ENCODE data around the gene TSHZ1.

The TSHZ1 gene

GRCh38 chr18:75249672-75250470, 39.3 kb downstream of the TSHZ1 start:
- peak; percentile 31 for DNase-seq

GRCh38 chr18:75250471-75250821, 39.8 kb downstream of the TSHZ1 start:
- no peak for DNase-seq

- no peak for DNase-seq
Observed at GRCh38 chr18:75251466-75251865, 40.9 kb downstream of the TSHZ1 start.

- no peak for DNase-seq
Observed at GRCh38 chr18:75252136-75252535, 41.5 kb downstream of the TSHZ1 start.

- no peak for DNase-seq
Observed at GRCh38 chr18:75253043-75253442, 42.4 kb downstream of the TSHZ1 start.

- DNase-seq = no peak
Observed at GRCh38 chr18:75253784-75254183, 43.2 kb downstream of the TSHZ1 start.

GRCh38 chr18:75255094-75255493, 44.5 kb downstream of the TSHZ1 start:
- no peak for DNase-seq

GRCh38 chr18:75256376-75256775, 45.8 kb downstream of the TSHZ1 start:
- DNase-seq = no peak

GRCh38 chr18:75257605-75258004, 47.0 kb downstream of the TSHZ1 start:
- no peak for DNase-seq

- DNase-seq = no peak
Observed at GRCh38 chr18:75261430-75262223, 51.0 kb downstream of the TSHZ1 start.

- DNase-seq = no peak
Observed at GRCh38 chr18:75262511-75262910, 51.9 kb downstream of the TSHZ1 start.

GRCh38 chr18:75264195-75264594, 53.6 kb downstream of the TSHZ1 start:
- DNase-seq = no peak

- DNase-seq = no peak
Observed at GRCh38 chr18:75264926-75265597, 54.5 kb downstream of the TSHZ1 start.

GRCh38 chr18:75265872-75266271, 55.3 kb downstream of the TSHZ1 start:
- DNase-seq = no peak

- DNase-seq = no peak
Observed at GRCh38 chr18:75267643-75268363, 57.2 kb downstream of the TSHZ1 start.

GRCh38 chr18:75268364-75268646, 57.7 kb downstream of the TSHZ1 start:
- no peak for DNase-seq

- no peak for DNase-seq
Observed at GRCh38 chr18:75269124-75269680, 58.6 kb downstream of the TSHZ1 start.

- DNase-seq = no peak
Observed at GRCh38 chr18:75269696-75270095, 59.1 kb downstream of the TSHZ1 start.

- no peak for DNase-seq
Observed at GRCh38 chr18:75271952-75272351, 61.4 kb downstream of the TSHZ1 start.

GRCh38 chr18:75273817-75274216, 63.2 kb downstream of the TSHZ1 start:
- DNase-seq = no peak

GRCh38 chr18:75275226-75275625, 64.6 kb downstream of the TSHZ1 start:
- DNase-seq = no peak

GRCh38 chr18:75276818-75277609, 66.4 kb downstream of the TSHZ1 start:
- DNase-seq = no peak
